ENCODE measurements around the gene EIF5B.

Gene EIF5B

GRCh38 chr2:99340669-99341236 is 3.6 kb downstream of the EIF5B start:
- TF ChIP-seq TAF1 (IDR thresholded peaks at IDR 0.05; ENCODE audit: low read depth) (no peak), RAD21 (IDR thresholded peaks at IDR 0.05; ENCODE audit: low read depth) (no peak), CREB1 (IDR thresholded peaks at IDR 0.05; ENCODE audit: low read depth) (no peak)

- TF ChIP-seq TCF12 (IDR thresholded peaks at IDR 0.05; ENCODE audit: low read depth) (no peak), CREB1 (IDR thresholded peaks at IDR 0.05; ENCODE audit: low read depth) (no peak), FOXM1 (IDR thresholded peaks at IDR 0.05; ENCODE audit: borderline replicate concordance, low read depth) (no peak), CEBPB (IDR thresholded peaks at IDR 0.05) (no peak), EGR1 (IDR thresholded peaks at IDR 0.05) (no peak), YY1 (IDR thresholded peaks at IDR 0.05; ENCODE audit: low read depth) (no peak), EP300 (IDR thresholded peaks at IDR 0.05; ENCODE audit: borderline replicate concordance) (no peak), REST (IDR thresholded peaks at IDR 0.05; ENCODE audit: low read depth) (no peak), TEAD4 (IDR thresholded peaks at IDR 0.05) (no peak), RAD21 (IDR thresholded peaks at IDR 0.05; ENCODE audit: low read depth) (no peak), ZBTB7A (IDR thresholded peaks at IDR 0.05; ENCODE audit: low read depth) (no peak), USF1 (IDR thresholded peaks at IDR 0.05) (no peak), MAX (IDR thresholded peaks at IDR 0.05) (no peak), NFIC (IDR thresholded peaks at IDR 0.05) (no peak), TAF1 (IDR thresholded peaks at IDR 0.05; ENCODE audit: low read depth) (no peak)
These were observed 5.3 kb downstream of the EIF5B start for GRCh38 chr2:99342536-99342935.

- no peak for TF ChIP-seq MAX (IDR thresholded peaks at IDR 0.05)
These were observed 9.0 kb downstream of the EIF5B start for GRCh38 chr2:99346218-99346617.

- TF ChIP-seq EP300 (IDR thresholded peaks at IDR 0.05; ENCODE audit: borderline replicate concordance) = no peak
- no peak for TF ChIP-seq TAF1 (IDR thresholded peaks at IDR 0.05; ENCODE audit: low read depth)
- no peak for TF ChIP-seq USF1 (IDR thresholded peaks at IDR 0.05)
- no peak for TF ChIP-seq YY1 (IDR thresholded peaks at IDR 0.05; ENCODE audit: low read depth)
- TF ChIP-seq ZBTB7A (IDR thresholded peaks at IDR 0.05; ENCODE audit: low read depth) = no peak
- no peak for TF ChIP-seq CEBPB (IDR thresholded peaks at IDR 0.05)
- TF ChIP-seq CREB1 (IDR thresholded peaks at IDR 0.05; ENCODE audit: low read depth) = no peak
- no peak for TF ChIP-seq TEAD4 (IDR thresholded peaks at IDR 0.05)
These were observed 11.0 kb downstream of the EIF5B start for GRCh38 chr2:99348173-99348572.

GRCh38 chr2:99350194-99350593 is 13.0 kb downstream of the EIF5B start:
- TF ChIP-seq MAX (IDR thresholded peaks at IDR 0.05) = no peak
- TF ChIP-seq CREB1 (IDR thresholded peaks at IDR 0.05; ENCODE audit: low read depth) = no peak
- no peak for TF ChIP-seq RAD21 (IDR thresholded peaks at IDR 0.05; ENCODE audit: low read depth)
- no peak for TF ChIP-seq FOXM1 (IDR thresholded peaks at IDR 0.05; ENCODE audit: borderline replicate concordance, low read depth)

GRCh38 chr2:99354070-99354469 is 16.9 kb downstream of the EIF5B start:
- TF ChIP-seq TEAD4 (IDR thresholded peaks at IDR 0.05) (no peak), TCF12 (IDR thresholded peaks at IDR 0.05; ENCODE audit: low read depth) (no peak), EP300 (IDR thresholded peaks at IDR 0.05; ENCODE audit: borderline replicate concordance) (no peak), REST (IDR thresholded peaks at IDR 0.05; ENCODE audit: low read depth) (no peak)

GRCh38 chr2:99356853-99357252 is 19.7 kb downstream of the EIF5B start:
- TF ChIP-seq RAD21 (IDR thresholded peaks at IDR 0.05; ENCODE audit: low read depth) (no peak), CREB1 (IDR thresholded peaks at IDR 0.05; ENCODE audit: low read depth) (no peak), FOXM1 (IDR thresholded peaks at IDR 0.05; ENCODE audit: borderline replicate concordance, low read depth) (no peak), CEBPB (IDR thresholded peaks at IDR 0.05) (no peak), USF1 (IDR thresholded peaks at IDR 0.05) (no peak), REST (IDR thresholded peaks at IDR 0.05; ENCODE audit: low read depth) (no peak), EP300 (IDR thresholded peaks at IDR 0.05; ENCODE audit: borderline replicate concordance) (no peak), NFIC (IDR thresholded peaks at IDR 0.05) (no peak), TEAD4 (IDR thresholded peaks at IDR 0.05) (no peak), TAF1 (IDR thresholded peaks at IDR 0.05; ENCODE audit: low read depth) (no peak), TCF12 (IDR thresholded peaks at IDR 0.05; ENCODE audit: low read depth) (no peak), YY1 (IDR thresholded peaks at IDR 0.05; ENCODE audit: low read depth) (no peak), EGR1 (IDR thresholded peaks at IDR 0.05) (no peak), MAX (IDR thresholded peaks at IDR 0.05) (no peak), ZBTB7A (IDR thresholded peaks at IDR 0.05; ENCODE audit: low read depth) (no peak)

Measured in Ishikawa (cell line).